GM23338 (cell line): Measurements from ENCODE around the gene AKIRIN1. TPM values are rescaled to one million over a fixed set of nuclear protein-coding genes. Genes with fewer than 3 reads are reported as not detected.
A peak's percentile ranks its signal among the peaks of the same experiment; 100 is the strongest.

Experiments used
- ATAC-seq: fragments of 200-7000 bp; cut with Tn5 transposase; 3 replicates; pipeline ENCODE4 v1.9.1; 2020
- DNase-seq: peaks from one replicate; pipeline ENCODE4 v3.0.0-alpha.2; 2015; ENCODE audit warnings: low spot score
- H2AFZ ChIP-seq: fragments of 200-600 bp; sonication (generic); 2 replicates; pipeline ENCODE4 v1.8.0; 2016; ENCODE audit warnings: antibody characterized with exemption, mild to moderate bottlenecking, moderate library complexity
- H3F3A ChIP-seq: fragments of 200-600 bp; sonication (generic); replicated peaks from 2 replicates; pipeline ENCODE4 v1.8.0; 2017; ENCODE audit warnings: antibody characterized with exemption, mixed run types, low read depth
- H3K27ac ChIP-seq: fragments of 200-600 bp; sonication (generic); 2 replicates; pipeline ENCODE4 v1.6.1; 2016; ENCODE audit warnings: low read depth
- H3K27me3 ChIP-seq: fragments of 200-600 bp; sonication (generic); 2 replicates; pipeline ENCODE4 v1.8.0; 2016; ENCODE audit warnings: mild to moderate bottlenecking, mixed run types, moderate library complexity; ENCODE audit not compliant: insufficient read depth
- H3K36me3 ChIP-seq: fragments of 200-600 bp; sonication (generic); 2 replicates; pipeline ENCODE4 v1.8.0; 2016; ENCODE audit warnings: mild to moderate bottlenecking; ENCODE audit not compliant: insufficient read depth
- H3K4me1 ChIP-seq: fragments of 200-600 bp; sonication (generic); 2 replicates; pipeline ENCODE4 v1.8.0; 2016; ENCODE audit warnings: mild to moderate bottlenecking, moderate library complexity; ENCODE audit not compliant: insufficient read depth
- H3K4me2 ChIP-seq: fragments of 200-600 bp; sonication (generic); 2 replicates; pipeline ENCODE4 v1.7.1; 2017; ENCODE audit warnings: mixed run types
- H3K4me3 ChIP-seq: fragments of 200-600 bp; sonication (generic); 2 replicates; pipeline ENCODE4 v1.6.1; 2016; ENCODE audit warnings: mixed run types
- H3K79me2 ChIP-seq: fragments of 200-600 bp; sonication (generic); replicated peaks from 2 replicates; pipeline ENCODE4 v1.8.0; 2017; ENCODE audit warnings: mild to moderate bottlenecking; ENCODE audit not compliant: insufficient read depth
- H3K9me2 ChIP-seq: fragments of 200-600 bp; sonication (generic); 2 replicates; pipeline ENCODE4 v1.8.0; 2017; ENCODE audit not compliant: insufficient read depth
- H4K20me1 ChIP-seq: fragments of 200-600 bp; sonication (generic); replicated peaks from 2 replicates; pipeline ENCODE4 v1.8.0; 2017; ENCODE audit warnings: mild to moderate bottlenecking; ENCODE audit not compliant: insufficient read depth
- H3K27ac Mint-ChIP-seq: 2 replicates; pipeline ENCODE4 v1.8.0; 2020; ENCODE audit warnings: inconsistent platforms, mild to moderate bottlenecking, moderate library complexity, mixed read lengths
- H3K27me3 Mint-ChIP-seq: 3 replicates; pipeline ENCODE4 v1.8.0; 2022; ENCODE audit warnings: low read depth, mild to moderate bottlenecking, moderate library complexity, mixed read lengths, inconsistent platforms; ENCODE audit not compliant: insufficient read depth, poor library complexity
- H3K36me3 Mint-ChIP-seq: 3 replicates; pipeline ENCODE4 v1.8.0; 2021; ENCODE audit warnings: low read depth, mild to moderate bottlenecking, inconsistent platforms, moderate library complexity, mixed read lengths
- H3K4me1 Mint-ChIP-seq: 3 replicates; pipeline ENCODE4 v1.8.0; 2020; ENCODE audit warnings: mild to moderate bottlenecking, inconsistent platforms, mixed read lengths
- H3K4me3 Mint-ChIP-seq: 3 replicates; pipeline ENCODE4 v1.8.0; 2021; ENCODE audit warnings: moderate library complexity, mild to moderate bottlenecking, inconsistent platforms, mixed read lengths
- H3K9me3 Mint-ChIP-seq: 3 replicates; pipeline ENCODE4 v1.8.0; 2020; ENCODE audit warnings: moderate library complexity, mild to moderate bottlenecking, inconsistent platforms, mixed read lengths
- CREB1 ChIP-seq: fragments of 250-450 bp; sonication (Bioruptor Pico); IDR thresholded peaks from 2 replicates; pipeline ENCODE4 v1.5.0; 2020; ENCODE audit warnings: low read depth, mild to moderate bottlenecking, moderate library complexity
- CTCF ChIP-seq, 2 experiments: fragments of 200-600 bp in 1 of 2; sonication (generic) in 1 of 2; conservative IDR thresholded peaks; 2 replicates each; pipeline versions ENCODE4 v1.5.1 to v1.6.1; 2016 to 2017; ENCODE audit warnings: antibody characterized with exemption in 2 of 2, low read depth in 2 of 2, mild to moderate bottlenecking in 2 of 2, moderate library complexity in 1 of 2
- EZH2 ChIP-seq: fragments of 200-600 bp; sonication (generic); IDR thresholded peaks from one replicate; pipeline ENCODE4 v1.8.0; 2017; ENCODE audit warnings: antibody characterized with exemption, mild to moderate bottlenecking, low read depth; ENCODE audit not compliant: unreplicated experiment
- EZH2phosphoT487 ChIP-seq: fragments of 200-600 bp; sonication (generic); IDR thresholded peaks from one replicate; pipeline ENCODE4 v1.8.1; 2018; ENCODE audit warnings: antibody characterized with exemption; ENCODE audit not compliant: unreplicated experiment
- JUNB ChIP-seq: IDR thresholded peaks from one replicate; pipeline ENCODE4 v1.6.1; 2016; ENCODE audit warnings: antibody characterized with exemption; ENCODE audit not compliant: unreplicated experiment
- NANOG ChIP-seq: IDR thresholded peaks from 2 replicates; pipeline ENCODE4 v1.6.1; 2016; ENCODE audit warnings: antibody characterized with exemption, borderline replicate concordance
- POLR2AphosphoS5 ChIP-seq: IDR thresholded peaks from 2 replicates; pipeline ENCODE4 v1.6.1; 2016; ENCODE audit warnings: antibody characterized with exemption, low read depth
- STAT1 ChIP-seq: IDR thresholded peaks from one replicate; pipeline ENCODE4 v1.6.1; 2016; ENCODE audit warnings: antibody characterized with exemption; ENCODE audit not compliant: unreplicated experiment
- ZNF114 ChIP-seq: fragments of 250-450 bp; sonication (Bioruptor Pico); IDR thresholded peaks from 2 replicates; pipeline ENCODE4 v1.5.0; 2020; ENCODE audit warnings: mild to moderate bottlenecking, moderate library complexity
- ZNF331 ChIP-seq: fragments of 250-450 bp; sonication (Bioruptor Pico); IDR thresholded peaks from 2 replicates; pipeline ENCODE4 v1.5.0; 2020; ENCODE audit warnings: low read depth, mild to moderate bottlenecking, moderate library complexity
- polyA plus RNA-seq: library from polyadenylated mRNA; unstranded; fragments of >200 nt; fragmentation: Nextera tagmentation; extraction: Ambion mirVana; gene quantifications from 2 replicates; pipeline ENCODE4 v1.2.1, GENCODE V29; 2016
- total RNA-seq: library from RNA; depleted of rRNA; stranded (reverse); fragments of >200 nt; shearing (Covaris generic); gene quantifications from 2 replicates; pipeline ENCODE4 v1.2.3, GENCODE V29; 2014
- TF ChIP-seq, protein P1 (sequence below): IDR thresholded peaks from 2 replicates; pipeline ENCODE4 v1.6.1; 2016; ENCODE audit warnings: antibody characterized with exemption
- TF ChIP-seq, protein P2 (sequence below): IDR thresholded peaks from one replicate; pipeline ENCODE4 v1.6.1; 2018; ENCODE audit warnings: antibody characterized with exemption; ENCODE audit not compliant: unreplicated experiment
- TF ChIP-seq, protein P3 (sequence below): fragments of 250-450 bp; sonication (Bioruptor Pico); IDR thresholded peaks from 2 replicates; pipeline ENCODE4 v1.5.0; 2020; ENCODE audit warnings: mild to moderate bottlenecking, moderate library complexity

The AKIRIN1 gene
- total and polyA plus RNA-seq, 2 experiments from 2014 or later: 162 to 254 TPM

- no peak for DNase-seq
Observed at GRCh38 chr1:39017266-39017665, 26.2 kb downstream of the AKIRIN1 start.

More at GRCh38 chr1:39017266-39017665, 26.2 kb downstream of the AKIRIN1 start:
- H3F3A ChIP-seq: peaks cover 19% of the 10 kb centered on the region
- H3K36me3 Mint-ChIP-seq: peaks cover 15% of the 10 kb centered on the region
- H3K9me3 Mint-ChIP-seq: no peaks in the 10 kb centered on the region; the same call in 2 of the 3 replicates
- ATAC-seq: no peak
- H4K20me1 ChIP-seq: no peaks in the 10 kb centered on the region
- no peaks in the 10 kb centered on the region for H3K36me3 ChIP-seq
- peaks cover 3% of the 10 kb centered on the region for H3K27me3 Mint-ChIP-seq
- H3K27me3 ChIP-seq: no peaks in the 10 kb centered on the region
- peak overlapping the region; percentile 84; the same call in 1 of the 2 replicates for H3K27ac ChIP-seq
- H3K4me3 Mint-ChIP-seq: no peak overlapping the region
- no peak for TF ChIP-seq JUNB
- TF ChIP-seq STAT1: no peak
- TF ChIP-seq EZH2: no peak
- no peak for TF ChIP-seq CREB1 (CRISPR knock-in tag)
- TF ChIP-seq ZNF331 (CRISPR knock-in tag): no peak
- TF ChIP-seq, protein P1, sequence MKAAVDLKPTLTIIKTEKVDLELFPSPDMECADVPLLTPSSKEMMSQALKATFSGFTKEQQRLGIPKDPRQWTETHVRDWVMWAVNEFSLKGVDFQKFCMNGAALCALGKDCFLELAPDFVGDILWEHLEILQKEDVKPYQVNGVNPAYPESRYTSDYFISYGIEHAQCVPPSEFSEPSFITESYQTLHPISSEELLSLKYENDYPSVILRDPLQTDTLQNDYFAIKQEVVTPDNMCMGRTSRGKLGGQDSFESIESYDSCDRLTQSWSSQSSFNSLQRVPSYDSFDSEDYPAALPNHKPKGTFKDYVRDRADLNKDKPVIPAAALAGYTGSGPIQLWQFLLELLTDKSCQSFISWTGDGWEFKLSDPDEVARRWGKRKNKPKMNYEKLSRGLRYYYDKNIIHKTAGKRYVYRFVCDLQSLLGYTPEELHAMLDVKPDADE: no peak
- no peak for TF ChIP-seq CTCF (conservative IDR thresholded peaks at IDR 0.05; ENCODE audit: low read depth in 2 of 2)
- TF ChIP-seq, protein P2, sequence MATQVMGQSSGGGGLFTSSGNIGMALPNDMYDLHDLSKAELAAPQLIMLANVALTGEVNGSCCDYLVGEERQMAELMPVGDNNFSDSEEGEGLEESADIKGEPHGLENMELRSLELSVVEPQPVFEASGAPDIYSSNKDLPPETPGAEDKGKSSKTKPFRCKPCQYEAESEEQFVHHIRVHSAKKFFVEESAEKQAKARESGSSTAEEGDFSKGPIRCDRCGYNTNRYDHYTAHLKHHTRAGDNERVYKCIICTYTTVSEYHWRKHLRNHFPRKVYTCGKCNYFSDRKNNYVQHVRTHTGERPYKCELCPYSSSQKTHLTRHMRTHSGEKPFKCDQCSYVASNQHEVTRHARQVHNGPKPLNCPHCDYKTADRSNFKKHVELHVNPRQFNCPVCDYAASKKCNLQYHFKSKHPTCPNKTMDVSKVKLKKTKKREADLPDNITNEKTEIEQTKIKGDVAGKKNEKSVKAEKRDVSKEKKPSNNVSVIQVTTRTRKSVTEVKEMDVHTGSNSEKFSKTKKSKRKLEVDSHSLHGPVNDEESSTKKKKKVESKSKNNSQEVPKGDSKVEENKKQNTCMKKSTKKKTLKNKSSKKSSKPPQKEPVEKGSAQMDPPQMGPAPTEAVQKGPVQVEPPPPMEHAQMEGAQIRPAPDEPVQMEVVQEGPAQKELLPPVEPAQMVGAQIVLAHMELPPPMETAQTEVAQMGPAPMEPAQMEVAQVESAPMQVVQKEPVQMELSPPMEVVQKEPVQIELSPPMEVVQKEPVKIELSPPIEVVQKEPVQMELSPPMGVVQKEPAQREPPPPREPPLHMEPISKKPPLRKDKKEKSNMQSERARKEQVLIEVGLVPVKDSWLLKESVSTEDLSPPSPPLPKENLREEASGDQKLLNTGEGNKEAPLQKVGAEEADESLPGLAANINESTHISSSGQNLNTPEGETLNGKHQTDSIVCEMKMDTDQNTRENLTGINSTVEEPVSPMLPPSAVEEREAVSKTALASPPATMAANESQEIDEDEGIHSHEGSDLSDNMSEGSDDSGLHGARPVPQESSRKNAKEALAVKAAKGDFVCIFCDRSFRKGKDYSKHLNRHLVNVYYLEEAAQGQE: no peak
- TF ChIP-seq, protein P3, sequence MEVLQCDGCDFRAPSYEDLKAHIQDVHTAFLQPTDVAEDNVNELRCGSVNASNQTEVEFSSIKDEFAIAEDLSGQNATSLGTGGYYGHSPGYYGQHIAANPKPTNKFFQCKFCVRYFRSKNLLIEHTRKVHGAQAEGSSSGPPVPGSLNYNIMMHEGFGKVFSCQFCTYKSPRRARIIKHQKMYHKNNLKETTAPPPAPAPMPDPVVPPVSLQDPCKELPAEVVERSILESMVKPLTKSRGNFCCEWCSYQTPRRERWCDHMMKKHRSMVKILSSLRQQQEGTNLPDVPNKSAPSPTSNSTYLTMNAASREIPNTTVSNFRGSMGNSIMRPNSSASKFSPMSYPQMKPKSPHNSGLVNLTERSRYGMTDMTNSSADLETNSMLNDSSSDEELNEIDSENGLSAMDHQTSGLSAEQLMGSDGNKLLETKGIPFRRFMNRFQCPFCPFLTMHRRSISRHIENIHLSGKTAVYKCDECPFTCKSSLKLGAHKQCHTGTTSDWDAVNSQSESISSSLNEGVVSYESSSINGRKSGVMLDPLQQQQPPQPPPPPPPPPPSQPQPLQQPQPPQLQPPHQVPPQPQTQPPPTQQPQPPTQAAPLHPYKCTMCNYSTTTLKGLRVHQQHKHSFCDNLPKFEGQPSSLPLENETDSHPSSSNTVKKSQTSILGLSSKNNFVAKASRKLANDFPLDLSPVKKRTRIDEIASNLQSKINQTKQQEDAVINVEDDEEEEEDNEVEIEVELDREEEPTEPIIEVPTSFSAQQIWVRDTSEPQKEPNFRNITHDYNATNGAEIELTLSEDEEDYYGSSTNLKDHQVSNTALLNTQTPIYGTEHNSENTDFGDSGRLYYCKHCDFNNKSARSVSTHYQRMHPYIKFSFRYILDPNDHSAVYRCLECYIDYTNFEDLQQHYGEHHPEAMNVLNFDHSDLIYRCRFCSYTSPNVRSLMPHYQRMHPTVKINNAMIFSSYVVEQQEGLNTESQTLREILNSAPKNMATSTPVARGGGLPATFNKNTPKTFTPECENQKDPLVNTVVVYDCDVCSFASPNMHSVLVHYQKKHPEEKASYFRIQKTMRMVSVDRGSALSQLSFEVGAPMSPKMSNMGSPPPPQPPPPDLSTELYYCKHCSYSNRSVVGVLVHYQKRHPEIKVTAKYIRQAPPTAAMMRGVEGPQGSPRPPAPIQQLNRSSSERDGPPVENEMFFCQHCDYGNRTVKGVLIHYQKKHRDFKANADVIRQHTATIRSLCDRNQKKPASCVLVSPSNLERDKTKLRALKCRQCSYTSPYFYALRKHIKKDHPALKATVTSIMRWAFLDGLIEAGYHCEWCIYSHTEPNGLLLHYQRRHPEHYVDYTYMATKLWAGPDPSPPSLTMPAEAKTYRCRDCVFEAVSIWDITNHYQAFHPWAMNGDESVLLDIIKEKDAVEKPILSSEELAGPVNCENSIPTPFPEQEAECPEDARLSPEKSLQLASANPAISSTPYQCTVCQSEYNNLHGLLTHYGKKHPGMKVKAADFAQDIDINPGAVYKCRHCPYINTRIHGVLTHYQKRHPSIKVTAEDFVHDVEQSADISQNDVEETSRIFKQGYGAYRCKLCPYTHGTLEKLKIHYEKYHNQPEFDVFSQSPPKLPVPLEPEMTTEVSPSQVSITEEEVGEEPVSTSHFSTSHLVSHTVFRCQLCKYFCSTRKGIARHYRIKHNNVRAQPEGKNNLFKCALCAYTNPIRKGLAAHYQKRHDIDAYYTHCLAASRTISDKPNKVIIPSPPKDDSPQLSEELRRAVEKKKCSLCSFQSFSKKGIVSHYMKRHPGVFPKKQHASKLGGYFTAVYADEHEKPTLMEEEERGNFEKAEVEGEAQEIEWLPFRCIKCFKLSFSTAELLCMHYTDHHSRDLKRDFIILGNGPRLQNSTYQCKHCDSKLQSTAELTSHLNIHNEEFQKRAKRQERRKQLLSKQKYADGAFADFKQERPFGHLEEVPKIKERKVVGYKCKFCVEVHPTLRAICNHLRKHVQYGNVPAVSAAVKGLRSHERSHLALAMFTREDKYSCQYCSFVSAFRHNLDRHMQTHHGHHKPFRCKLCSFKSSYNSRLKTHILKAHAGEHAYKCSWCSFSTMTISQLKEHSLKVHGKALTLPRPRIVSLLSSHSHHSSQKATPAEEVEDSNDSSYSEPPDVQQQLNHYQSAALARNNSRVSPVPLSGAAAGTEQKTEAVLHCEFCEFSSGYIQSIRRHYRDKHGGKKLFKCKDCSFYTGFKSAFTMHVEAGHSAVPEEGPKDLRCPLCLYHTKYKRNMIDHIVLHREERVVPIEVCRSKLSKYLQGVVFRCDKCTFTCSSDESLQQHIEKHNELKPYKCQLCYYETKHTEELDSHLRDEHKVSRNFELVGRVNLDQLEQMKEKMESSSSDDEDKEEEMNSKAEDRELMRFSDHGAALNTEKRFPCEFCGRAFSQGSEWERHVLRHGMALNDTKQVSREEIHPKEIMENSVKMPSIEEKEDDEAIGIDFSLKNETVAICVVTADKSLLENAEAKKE (CRISPR knock-in tag): no peak
- no peak for TF ChIP-seq POLR2AphosphoS5
- TF ChIP-seq ZNF114: no peak
- no peak for TF ChIP-seq EZH2phosphoT487
- no peak for TF ChIP-seq NANOG
- no peaks in the 10 kb centered on the region for H3K79me2 ChIP-seq
- peak overlapping the region; percentile 77 for H3K27ac Mint-ChIP-seq
- H3K9me2 ChIP-seq: no peaks in the 10 kb centered on the region
- peak overlapping the region; percentile 68 for H3K4me2 ChIP-seq
- peak overlapping the region; percentile 40 for H2AFZ ChIP-seq
- peaks cover 24% of the 10 kb centered on the region for H3K4me1 ChIP-seq
- peaks cover 28% of the 10 kb centered on the region for H3K4me1 Mint-ChIP-seq
- H3K4me3 ChIP-seq: no peak overlapping the region
